GM12878 (cell line): ENCODE measurements around the gene SEC23A. TPM values are rescaled to one million over a fixed set of nuclear protein-coding genes. Genes with fewer than 3 reads are reported as not detected.

Experiments
- ATF7 ChIP-seq: fragments of 450-650 bp; IDR thresholded peaks from 2 replicates; pipeline ENCODE4 v1.6.1; 2016; ENCODE audit warnings: low read depth, mild to moderate bottlenecking
- E4F1 ChIP-seq: fragments of 450-650 bp; IDR thresholded peaks from 2 replicates; pipeline ENCODE4 v1.6.1; 2018; ENCODE audit warnings: borderline replicate concordance, mild to moderate bottlenecking; ENCODE audit not compliant: partially characterized antibody
- GABPA ChIP-seq: IDR thresholded peaks from 2 replicates; pipeline ENCODE4 v1.6.1; 2014; ENCODE audit warnings: antibody characterized with exemption, low read depth, mild to moderate bottlenecking, inconsistent platforms
- RAD21 ChIP-seq: IDR thresholded peaks from 2 replicates; pipeline ENCODE4 v1.6.1; 2011; ENCODE audit warnings: mild to moderate bottlenecking, low read depth, low read length, moderate library complexity; ENCODE audit not compliant: insufficient read depth
- polyA plus RNA-seq, 11 experiments: library from polyadenylated mRNA; depleted of rRNA in 4 of 11; unstranded in 6 of 11; stranded (reverse) in 5 of 11; fragments of >200 nt; fragmentation: Nextera tagmentation in 4 of 11; fragmentation: Illumina TruSeq in 1 of 11; extraction: Ambion mirVana in 4 of 11; extraction: Trizol in 1 of 11; gene quantifications; 1 replicate in 1 of 11; 2 replicates in 10 of 11; pipeline versions ENCODE4 v1.2.1 to v1.2.3, GENCODE V29; 2011 to 2016; ENCODE audit warnings: inconsistent platforms in 2 of 11, missing spikeins in 2 of 11, low read depth in 1 of 11
- total RNA-seq, 4 experiments: library from RNA; depleted of rRNA in 3 of 4; stranded (reverse); fragments of >200 nt in 3 of 4; fragmentation: Illumina TruSeq in 1 of 4; extraction: Trizol in 1 of 4; gene quantifications; 2 replicates each; pipeline versions ENCODE4 v1.2.1 to v1.2.3, GENCODE V29; 2013 to 2021
- TF ChIP-seq, protein P1 (sequence below): IDR thresholded peaks from 2 replicates; pipeline ENCODE4 v1.6.1; 2012; ENCODE audit warnings: low read depth, low read length, improper control_type of control experiment

The SEC23A gene
- total and polyA plus RNA-seq, 10 of the 15 experiments (the other 5 are each of a cell fraction or from before 2014, with no cell fraction given), result 13.6 to 63.8 (median 37.3) TPM

DNA sequence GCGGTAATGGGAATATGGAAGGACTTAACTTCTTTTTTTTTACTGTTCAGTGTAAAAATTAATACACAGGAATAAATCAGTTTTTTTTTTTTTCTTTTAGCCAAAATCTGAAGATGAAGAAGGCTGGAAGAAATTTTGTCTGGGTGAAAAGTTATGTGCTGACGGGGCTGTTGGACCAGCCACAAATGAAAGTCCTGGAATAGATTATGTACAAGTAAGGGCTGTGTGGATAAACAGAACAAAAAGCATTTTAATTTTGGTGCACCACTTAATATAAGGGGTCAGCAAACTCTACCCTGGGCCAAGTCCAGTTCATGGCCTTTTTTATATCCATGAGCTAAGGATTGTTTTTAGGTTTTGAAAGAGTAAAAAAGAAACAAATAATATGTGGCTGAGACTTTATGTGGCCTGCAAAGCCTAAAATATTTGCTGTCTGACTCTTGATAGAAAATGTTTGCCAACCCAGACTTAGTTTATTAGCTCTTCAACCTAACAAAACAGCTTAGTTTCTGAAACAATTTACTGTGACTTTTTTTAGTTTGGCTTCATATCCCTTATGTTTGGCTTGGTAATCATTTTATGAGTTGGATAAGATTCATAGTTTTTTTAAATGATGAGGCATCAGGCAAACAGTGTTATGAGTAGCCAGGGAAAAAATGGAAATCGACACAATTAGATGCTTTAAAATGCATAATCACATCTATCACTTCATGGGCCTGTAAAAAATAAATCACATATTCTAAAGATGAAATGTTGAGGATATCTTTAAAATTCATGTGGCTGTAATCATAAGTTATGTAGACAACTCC lies 19.5 kb upstream of the SEC23A start (continued):
- TF ChIP-seq E4F1 (no peak), GABPA (no peak), RAD21 (no peak), ATF7 (no peak)
- TF ChIP-seq, protein P1, sequence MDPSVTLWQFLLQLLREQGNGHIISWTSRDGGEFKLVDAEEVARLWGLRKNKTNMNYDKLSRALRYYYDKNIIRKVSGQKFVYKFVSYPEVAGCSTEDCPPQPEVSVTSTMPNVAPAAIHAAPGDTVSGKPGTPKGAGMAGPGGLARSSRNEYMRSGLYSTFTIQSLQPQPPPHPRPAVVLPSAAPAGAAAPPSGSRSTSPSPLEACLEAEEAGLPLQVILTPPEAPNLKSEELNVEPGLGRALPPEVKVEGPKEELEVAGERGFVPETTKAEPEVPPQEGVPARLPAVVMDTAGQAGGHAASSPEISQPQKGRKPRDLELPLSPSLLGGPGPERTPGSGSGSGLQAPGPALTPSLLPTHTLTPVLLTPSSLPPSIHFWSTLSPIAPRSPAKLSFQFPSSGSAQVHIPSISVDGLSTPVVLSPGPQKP, result no peak
